Right atrium auricular region (tissue), 2 donors: Measurements from ENCODE around the gene LSR. TPM values are rescaled to one million over a fixed set of nuclear protein-coding genes. Genes with fewer than 3 reads are reported as not detected.

ENCODE experiments used
- DNase-seq: peaks from one replicate; pipeline ENCODE4 v3.0.0-alpha.2; 2019; ENCODE audit warnings: low spot score
- H3K27ac ChIP-seq, 2 donors: fragments of 200-600 bp; sonication (generic); 1 replicate in 1 of 2; 2 replicates in 1 of 2; pipeline ENCODE4 v1.5.1; 2016 to 2019
- H3K27me3 ChIP-seq, 2 donors: fragments of 200-600 bp; sonication (generic); one replicate each; pipeline versions ENCODE4 v1.5.1 to v1.6.0; 2017 to 2019
- H3K36me3 ChIP-seq: fragments of 200-600 bp; sonication (generic); one replicate; pipeline ENCODE4 v1.5.1; 2016
- H3K4me1 ChIP-seq, 2 donors: fragments of 200-600 bp; sonication (generic); one replicate each; pipeline versions ENCODE4 v1.5.1 to v1.6.0; 2017 to 2019
- H3K4me3 ChIP-seq, 2 donors: fragments of 200-600 bp; sonication (generic); 1 replicate in 1 of 2; 2 replicates in 1 of 2; pipeline ENCODE4 v1.5.1; 2017 to 2019; ENCODE audit warnings: mild to moderate bottlenecking in 1 of 2, moderate library complexity in 1 of 2
- H3K9me3 ChIP-seq, 2 donors: fragments of 200-600 bp; sonication (generic); one replicate each; pipeline ENCODE4 v1.5.1; 2019
- total RNA-seq, 2 donors: library from RNA; depleted of rRNA; stranded (reverse); fragments of >200 nt; gene quantifications; one replicate each; pipeline ENCODE4 v1.1.0, GENCODE V29; 2016
- TF ChIP-seq, protein P1 (sequence below), 2 donors: fragments of 200-600 bp; sonication (generic); IDR thresholded peaks; one replicate each; pipeline ENCODE4 v1.5.1; 2019; ENCODE audit warnings: antibody characterized with exemption in 2 of 2

The LSR gene
- total RNA-seq, 2 donors from 2014 or later, result 7.6 to 20.1 TPM

DNA sequence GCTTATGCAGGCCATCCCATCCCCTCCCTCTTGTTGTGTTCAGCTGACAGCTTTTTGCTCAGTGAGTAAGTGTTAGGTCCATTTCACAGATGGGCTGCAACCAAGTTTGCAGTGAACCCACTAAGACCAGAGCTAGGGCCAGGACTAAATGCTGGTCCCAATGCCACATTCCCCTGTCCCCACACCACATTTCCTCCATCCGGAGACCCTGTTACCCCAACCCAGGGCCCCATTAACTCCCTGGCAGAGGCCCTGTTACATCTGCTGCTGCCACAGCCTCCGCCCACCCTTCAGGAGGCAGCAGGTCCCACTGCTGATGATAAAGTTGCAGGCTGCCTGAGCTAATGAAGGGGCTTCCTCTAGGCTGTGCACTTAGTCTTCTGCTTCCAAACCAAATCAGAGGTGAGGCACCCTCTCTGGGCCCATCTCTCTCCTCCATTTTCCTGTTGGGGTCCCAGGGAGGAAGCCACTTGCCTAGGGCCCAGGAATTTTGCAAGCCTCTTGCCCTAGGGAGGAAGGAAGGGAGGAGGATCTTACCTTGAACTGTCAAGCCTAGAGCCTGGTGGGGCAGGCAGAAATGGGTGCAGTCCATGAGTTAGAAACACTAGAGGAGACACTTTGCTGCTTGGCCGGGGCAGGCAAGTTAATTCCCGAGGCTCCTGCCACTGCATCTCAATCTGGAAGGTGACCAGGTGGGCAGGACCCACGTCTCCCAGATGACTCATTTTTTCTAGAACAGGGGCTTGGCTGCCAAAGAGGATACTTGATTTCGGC is 16.5 kb downstream of the LSR start:
- Histone ChIP-seq H3K9me3 (no peaks in the 10 kb centered on the region), H3K36me3 (peaks cover 3% of the 10 kb centered on the region), H3K27ac (peak overlapping the region; percentile 27 to 97), H3K4me3 (no peak overlapping the region), H3K27me3 (no peaks in the 10 kb centered on the region), H3K4me1 (peaks cover 0 to 50% of the 10 kb centered on the region in 2 donors)
- no peak for DNase-seq
- TF ChIP-seq, protein P1, sequence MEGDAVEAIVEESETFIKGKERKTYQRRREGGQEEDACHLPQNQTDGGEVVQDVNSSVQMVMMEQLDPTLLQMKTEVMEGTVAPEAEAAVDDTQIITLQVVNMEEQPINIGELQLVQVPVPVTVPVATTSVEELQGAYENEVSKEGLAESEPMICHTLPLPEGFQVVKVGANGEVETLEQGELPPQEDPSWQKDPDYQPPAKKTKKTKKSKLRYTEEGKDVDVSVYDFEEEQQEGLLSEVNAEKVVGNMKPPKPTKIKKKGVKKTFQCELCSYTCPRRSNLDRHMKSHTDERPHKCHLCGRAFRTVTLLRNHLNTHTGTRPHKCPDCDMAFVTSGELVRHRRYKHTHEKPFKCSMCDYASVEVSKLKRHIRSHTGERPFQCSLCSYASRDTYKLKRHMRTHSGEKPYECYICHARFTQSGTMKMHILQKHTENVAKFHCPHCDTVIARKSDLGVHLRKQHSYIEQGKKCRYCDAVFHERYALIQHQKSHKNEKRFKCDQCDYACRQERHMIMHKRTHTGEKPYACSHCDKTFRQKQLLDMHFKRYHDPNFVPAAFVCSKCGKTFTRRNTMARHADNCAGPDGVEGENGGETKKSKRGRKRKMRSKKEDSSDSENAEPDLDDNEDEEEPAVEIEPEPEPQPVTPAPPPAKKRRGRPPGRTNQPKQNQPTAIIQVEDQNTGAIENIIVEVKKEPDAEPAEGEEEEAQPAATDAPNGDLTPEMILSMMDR (IDR thresholded peaks at IDR 0.05), result no peak

- TF ChIP-seq, protein P1 (IDR thresholded peaks at IDR 0.05), result no peak
- no peaks in the 10 kb centered on the region for H3K27me3 ChIP-seq
- H3K4me3 ChIP-seq, result no peak overlapping the region
- H3K36me3 ChIP-seq, result peaks cover 10% of the 10 kb centered on the region
- no peak for DNase-seq
- H3K27ac ChIP-seq, result peak overlapping the region; percentile 97 to 100
- H3K9me3 ChIP-seq, result no peaks in the 10 kb centered on the region
- H3K4me1 ChIP-seq, result peaks cover 0 to 51% of the 10 kb centered on the region in 2 donors
Observed at GRCh38 chr19:35265900-35266519, 17.2 kb downstream of the LSR start.

- TF ChIP-seq, protein P1 (IDR thresholded peaks at IDR 0.05), result no peak
- Histone ChIP-seq H3K4me3 (peak overlapping the region; percentile 75 to 92), H3K4me1 (peaks cover 0 to 47% of the 10 kb centered on the region in 2 donors), H3K27me3 (no peaks in the 10 kb centered on the region), H3K36me3 (peaks cover 17% of the 10 kb centered on the region), H3K27ac (peak overlapping the region; percentile 97 to 100), H3K9me3 (no peaks in the 10 kb centered on the region)
- DNase-seq, result no peak
Observed at GRCh38 chr19:35266520-35267352, 17.9 kb downstream of the LSR start.

DNA sequence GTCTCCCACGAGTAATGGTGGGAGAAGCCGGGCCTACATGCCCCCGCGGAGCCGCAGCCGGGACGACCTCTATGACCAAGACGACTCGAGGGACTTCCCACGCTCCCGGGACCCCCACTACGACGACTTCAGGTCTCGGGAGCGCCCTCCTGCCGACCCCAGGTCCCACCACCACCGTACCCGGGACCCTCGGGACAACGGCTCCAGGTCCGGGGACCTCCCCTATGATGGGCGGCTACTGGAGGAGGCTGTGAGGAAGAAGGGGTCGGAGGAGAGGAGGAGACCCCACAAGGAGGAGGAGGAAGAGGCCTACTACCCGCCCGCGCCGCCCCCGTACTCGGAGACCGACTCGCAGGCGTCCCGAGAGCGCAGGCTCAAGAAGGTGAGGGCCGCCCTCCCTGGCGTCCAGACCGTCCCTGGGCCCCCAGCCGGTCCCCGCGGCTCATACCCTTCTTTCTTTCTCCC is 18.6 kb downstream of the LSR start:
- H3K9me3 ChIP-seq, result no peaks in the 10 kb centered on the region
- H3K27me3 ChIP-seq, result no peaks in the 10 kb centered on the region
- no peak for DNase-seq
- peaks cover 22% of the 10 kb centered on the region for H3K36me3 ChIP-seq
- TF ChIP-seq, protein P1 (IDR thresholded peaks at IDR 0.05), result no peak
- peaks cover 0 to 41% of the 10 kb centered on the region in 2 donors for H3K4me1 ChIP-seq
- peak overlapping the region; percentile 75 to 92 for H3K4me3 ChIP-seq
- H3K27ac ChIP-seq, result peak overlapping the region; percentile 97 to 100

- TF ChIP-seq, protein P1 (IDR thresholded peaks at IDR 0.05), result no peak
- DNase-seq, result peak; percentile 70
- Histone ChIP-seq H3K27me3 (no peaks in the 10 kb centered on the region), H3K4me1 (peaks cover 0 to 41% of the 10 kb centered on the region in 2 donors), H3K36me3 (peaks cover 22% of the 10 kb centered on the region), H3K4me3 (peak overlapping the region; percentile 75 to 92), H3K27ac (peak overlapping the region; percentile 97 to 100), H3K9me3 (no peaks in the 10 kb centered on the region)
Observed at GRCh38 chr19:35267818-35268535, 19.2 kb downstream of the LSR start.
